NT2/D1 (cell line): ENCODE data around the gene INTS1.

ENCODE experiments used
- DNase-seq: peaks from one replicate; pipeline ENCODE4 v3.0.0-alpha.2; 2011; ENCODE audit warnings: low read depth, low spot score
- H3K27me3 ChIP-seq: 2 replicates; pipeline ENCODE4 v1.6.0; 2011; ENCODE audit warnings: mild to moderate bottlenecking; ENCODE audit not compliant: insufficient read length, insufficient read depth
- H3K36me3 ChIP-seq: 2 replicates; pipeline ENCODE4 v1.6.1; 2011; ENCODE audit warnings: mild to moderate bottlenecking, low read length, mixed read lengths; ENCODE audit not compliant: insufficient read depth, insufficient read length
- H3K4me1 ChIP-seq: 2 replicates; pipeline ENCODE4 v1.5.1; 2011; ENCODE audit not compliant: insufficient read depth, insufficient read length
- H3K4me3 ChIP-seq: 2 replicates; pipeline ENCODE4 v1.5.1; 2011; ENCODE audit warnings: low read depth; ENCODE audit not compliant: insufficient read length
- H3K9ac ChIP-seq: 2 replicates; pipeline ENCODE4 v1.6.0; 2011; ENCODE audit warnings: low read depth; ENCODE audit not compliant: insufficient read length
- H3K9me3 ChIP-seq: 2 replicates; pipeline ENCODE4 v1.5.1; 2011; ENCODE audit warnings: mild to moderate bottlenecking, low read length; ENCODE audit not compliant: insufficient read depth
- SUZ12 ChIP-seq: IDR thresholded peaks from 2 replicates; pipeline ENCODE4 v1.6.1; 2011; ENCODE audit not compliant: insufficient read length, insufficient read depth; ENCODE audit errors: extremely low read depth
- YY1 ChIP-seq: IDR thresholded peaks from 2 replicates; pipeline ENCODE4 v1.6.1; 2011; ENCODE audit not compliant: insufficient read length, insufficient read depth
- ZNF274 ChIP-seq: IDR thresholded peaks from 2 replicates; pipeline ENCODE4 v1.6.1; 2011; ENCODE audit warnings: mild to moderate bottlenecking, low read depth, low read length

The INTS1 gene

DNA sequence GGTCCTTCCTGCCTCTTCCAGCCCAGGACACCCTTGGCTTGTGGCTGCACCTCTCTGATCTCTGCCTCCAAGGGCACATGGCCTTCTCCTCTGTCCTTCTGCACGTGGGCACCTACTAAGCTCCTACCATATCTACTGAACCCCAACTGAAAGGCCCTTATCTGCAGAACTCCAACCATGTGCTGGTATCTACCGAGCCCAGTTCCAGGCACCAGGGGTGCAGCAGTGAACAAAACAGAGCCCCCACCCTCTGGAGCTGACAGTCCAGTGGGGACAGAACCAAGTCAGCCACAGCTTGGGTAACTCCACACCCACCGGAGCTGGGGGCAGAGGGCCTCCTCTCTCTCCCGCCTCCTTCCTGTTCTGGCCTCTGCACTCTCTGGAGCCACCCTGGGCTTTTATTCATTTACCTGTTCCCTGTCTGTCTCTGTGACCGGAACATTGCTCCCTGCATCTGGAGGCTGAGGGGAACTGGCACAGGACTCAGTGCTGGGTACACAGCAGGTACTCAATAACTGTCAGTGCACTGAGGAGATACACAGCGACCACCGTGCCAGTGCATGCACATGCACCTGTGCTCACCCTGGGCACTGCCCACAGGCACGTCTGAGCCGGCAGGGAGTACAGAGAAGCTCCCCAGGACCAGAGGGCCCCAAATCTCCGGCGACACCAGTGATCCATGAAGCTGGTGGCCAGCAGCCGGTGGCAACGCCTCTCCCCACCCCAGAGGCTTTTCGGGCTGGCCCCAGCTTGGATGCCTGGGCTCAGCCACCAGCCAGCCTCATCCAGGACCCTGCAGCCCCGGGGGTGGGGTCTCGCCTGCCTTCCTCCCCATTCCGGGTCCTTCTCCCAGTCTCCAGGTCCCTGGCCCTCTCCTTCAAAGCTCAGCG, 46.9 kb downstream of the INTS1 start:
- Histone ChIP-seq H3K36me3 (peaks cover 8% of the 10 kb centered on the region), H3K9me3 (no peaks in the 10 kb centered on the region), H3K9ac (peak overlapping the region; percentile 70), H3K4me1 (peaks cover 61% of the 10 kb centered on the region), H3K4me3 (no peak overlapping the region), H3K27me3 (no peaks in the 10 kb centered on the region)
- no peak for DNase-seq
- TF ChIP-seq ZNF274 (no peak), SUZ12 (no peak), YY1 (no peak)

DNA sequence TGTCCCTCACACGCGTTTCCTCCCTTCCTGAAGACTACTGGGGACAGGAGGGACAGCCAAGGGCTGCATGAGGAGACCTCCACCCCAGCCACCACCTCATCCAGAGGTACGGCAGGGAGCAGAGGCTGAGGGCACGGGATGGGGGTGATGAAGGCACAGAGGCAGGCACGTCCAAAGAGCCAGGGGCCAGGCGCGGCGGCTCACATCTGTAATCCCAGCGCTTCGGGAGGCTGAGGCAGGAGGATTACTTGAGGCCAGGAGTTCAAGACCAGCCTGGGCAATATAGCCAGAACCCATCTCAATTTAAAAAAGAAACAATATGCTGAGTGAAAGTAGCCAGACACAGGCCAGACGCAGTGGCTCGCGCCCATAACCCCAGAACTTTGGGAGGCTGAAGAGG, 48.2 kb downstream of the INTS1 start:
- Histone ChIP-seq H3K36me3 (peaks cover 11% of the 10 kb centered on the region), H3K9me3 (no peaks in the 10 kb centered on the region), H3K9ac (no peak overlapping the region), H3K27me3 (no peaks in the 10 kb centered on the region), H3K4me1 (peaks cover 53% of the 10 kb centered on the region), H3K4me3 (no peak overlapping the region)
- no peak for DNase-seq
- TF ChIP-seq YY1 (no peak), ZNF274 (no peak), SUZ12 (no peak)

DNA sequence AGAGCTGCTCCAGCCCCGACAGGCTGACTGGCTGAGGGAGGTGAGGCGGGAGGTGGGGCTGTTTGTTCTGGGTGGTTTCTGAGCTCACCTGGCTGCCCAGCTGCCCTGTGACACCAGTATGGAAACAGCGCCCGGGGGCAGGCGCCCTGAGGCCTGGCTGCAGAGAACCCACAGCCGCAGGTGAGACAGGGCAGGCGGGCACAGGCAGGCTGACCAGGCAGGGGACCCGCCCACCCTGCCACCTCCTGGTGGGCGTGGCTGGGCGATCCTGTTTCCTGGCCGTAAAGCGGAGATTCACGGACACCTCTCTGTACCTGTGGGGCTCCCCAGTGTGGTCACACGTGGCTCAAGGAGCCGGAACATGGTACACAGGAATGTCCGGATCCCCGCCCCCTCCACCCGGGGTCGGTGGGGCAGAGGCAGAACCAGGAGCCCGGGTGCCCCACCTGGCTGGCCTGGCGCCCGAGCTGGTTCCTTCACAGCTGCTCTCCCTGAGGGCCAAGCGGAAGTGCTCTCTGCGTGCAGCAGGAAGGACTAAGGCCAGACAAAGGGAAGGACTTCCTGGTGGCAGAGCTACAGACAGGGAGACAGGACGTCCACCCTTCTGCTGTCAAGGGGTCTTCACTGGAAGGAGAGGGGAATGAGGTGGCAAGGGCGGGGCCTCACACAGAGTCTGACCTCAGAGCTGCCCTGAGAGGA, 48.8 kb downstream of the INTS1 start:
- Histone ChIP-seq H3K9me3 (no peaks in the 10 kb centered on the region), H3K36me3 (peaks cover 11% of the 10 kb centered on the region), H3K4me1 (peaks cover 54% of the 10 kb centered on the region), H3K9ac (peak overlapping the region; percentile 56), H3K4me3 (no peak overlapping the region), H3K27me3 (no peaks in the 10 kb centered on the region)
- no peak for TF ChIP-seq SUZ12
- no peak for TF ChIP-seq YY1
- no peak for TF ChIP-seq ZNF274
- DNase-seq, result no peak

DNA sequence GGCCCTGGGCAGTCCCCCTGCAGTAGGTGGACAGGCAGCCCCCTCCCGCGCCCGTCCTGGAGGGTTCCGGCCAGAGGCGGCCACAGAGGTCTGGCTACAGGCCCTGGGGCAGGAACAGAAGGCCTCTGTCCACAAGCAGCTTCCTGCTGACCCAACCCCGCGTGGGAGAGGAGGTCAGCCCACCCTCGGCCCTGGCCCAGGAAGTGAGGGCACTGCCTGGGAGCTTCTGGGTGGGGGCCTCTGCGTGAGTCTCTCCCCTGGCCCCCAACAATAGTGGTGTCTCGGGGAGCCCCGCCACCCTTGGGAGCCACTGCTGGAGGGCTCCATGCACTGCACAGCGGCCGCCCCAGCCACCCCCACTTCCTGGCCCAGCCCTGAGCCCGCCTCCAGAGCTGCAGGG, 49.6 kb downstream of the INTS1 start:
- no peak for DNase-seq
- no peaks in the 10 kb centered on the region for H3K27me3 ChIP-seq
- peaks cover 19% of the 10 kb centered on the region for H3K36me3 ChIP-seq
- peak overlapping the region; percentile 56 for H3K9ac ChIP-seq
- no peak overlapping the region for H3K4me3 ChIP-seq
- TF ChIP-seq YY1 (no peak), SUZ12 (no peak), ZNF274 (no peak)
- no peaks in the 10 kb centered on the region for H3K9me3 ChIP-seq
- H3K4me1 ChIP-seq, result peaks cover 53% of the 10 kb centered on the region

DNA sequence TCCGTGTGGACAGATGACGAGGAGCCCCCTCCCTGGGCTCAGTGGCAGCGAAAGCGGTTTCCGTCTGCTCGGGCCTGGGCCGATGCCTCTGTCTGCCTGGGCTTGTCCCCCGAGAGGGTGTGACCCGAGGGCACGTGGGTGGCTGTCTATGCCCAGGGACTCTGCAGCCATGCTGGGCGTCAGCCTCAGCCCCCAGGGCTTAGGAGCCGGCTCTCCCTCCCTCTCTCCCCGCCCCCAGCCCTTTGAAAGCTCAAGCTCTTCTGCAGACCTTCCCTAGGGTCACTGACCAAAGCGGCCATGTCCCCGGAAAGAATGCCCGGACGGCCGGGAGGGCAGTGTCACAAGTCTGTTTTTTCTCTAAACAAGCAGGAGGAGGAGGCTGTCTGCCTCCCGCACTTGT, 52.0 kb downstream of the INTS1 start:
- TF ChIP-seq SUZ12, result no peak
- no peak for TF ChIP-seq ZNF274
- no peak for TF ChIP-seq YY1
- no peak overlapping the region for H3K4me3 ChIP-seq
- peaks cover 28% of the 10 kb centered on the region for H3K36me3 ChIP-seq
- no peaks in the 10 kb centered on the region for H3K9me3 ChIP-seq
- peak overlapping the region; percentile 32 for H3K9ac ChIP-seq
- peaks cover 42% of the 10 kb centered on the region for H3K4me1 ChIP-seq
- H3K27me3 ChIP-seq, result no peaks in the 10 kb centered on the region
- DNase-seq, result no peak

DNA sequence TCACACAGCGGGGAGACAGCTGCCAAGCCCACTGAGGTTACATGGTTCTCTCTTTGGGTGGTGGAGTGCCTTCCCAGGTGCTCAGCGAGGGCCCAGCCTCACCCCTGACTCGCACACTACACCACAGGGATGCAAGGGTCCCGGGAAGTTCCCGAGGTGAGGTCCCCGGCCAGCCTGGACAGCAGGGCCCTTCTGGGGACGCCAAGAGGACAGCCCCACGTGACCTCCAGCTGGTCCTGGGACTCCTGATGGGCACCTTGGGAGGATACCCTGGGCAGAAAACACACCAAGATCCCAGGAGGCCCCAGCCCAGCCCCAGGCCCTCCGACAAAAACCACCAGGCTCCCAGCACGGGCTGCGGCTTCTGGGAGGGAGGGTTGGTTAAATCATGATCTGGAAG, 53.2 kb downstream of the INTS1 start:
- H3K9ac ChIP-seq, result no peak overlapping the region
- no peak for TF ChIP-seq SUZ12
- no peak for TF ChIP-seq ZNF274
- no peak for TF ChIP-seq YY1
- H3K9me3 ChIP-seq, result no peaks in the 10 kb centered on the region
- H3K4me3 ChIP-seq, result no peak overlapping the region
- DNase-seq, result no peak
- H3K27me3 ChIP-seq, result no peaks in the 10 kb centered on the region
- peaks cover 37% of the 10 kb centered on the region for H3K4me1 ChIP-seq
- H3K36me3 ChIP-seq, result peaks cover 28% of the 10 kb centered on the region

DNA sequence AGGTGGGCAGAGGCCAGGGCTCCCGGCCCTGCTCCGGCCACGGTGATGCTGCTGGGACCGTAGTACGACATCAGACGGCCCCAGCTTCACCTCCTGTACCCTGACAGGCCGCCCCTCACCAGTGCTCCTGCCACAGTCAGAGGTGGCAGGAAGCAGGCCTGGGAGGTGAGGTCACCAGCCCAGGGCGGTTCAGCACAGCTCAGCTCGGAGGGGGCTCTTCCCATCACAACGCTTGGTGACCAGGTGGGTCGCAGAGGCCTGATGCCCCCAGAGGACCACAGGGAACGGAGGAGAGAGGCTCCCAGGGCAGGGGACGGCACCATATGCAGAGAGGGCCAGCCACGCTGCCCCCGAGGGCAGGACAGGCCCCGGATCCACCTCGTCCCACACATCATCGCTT, 53.8 kb downstream of the INTS1 start:
- H3K36me3 ChIP-seq, result peaks cover 28% of the 10 kb centered on the region
- H3K4me3 ChIP-seq, result no peak overlapping the region
- peak overlapping the region; percentile 6 for H3K9ac ChIP-seq
- no peaks in the 10 kb centered on the region for H3K9me3 ChIP-seq
- H3K4me1 ChIP-seq, result peaks cover 34% of the 10 kb centered on the region
- H3K27me3 ChIP-seq, result no peaks in the 10 kb centered on the region
- TF ChIP-seq SUZ12, result no peak
- no peak for TF ChIP-seq YY1
- TF ChIP-seq ZNF274, result no peak
- DNase-seq, result no peak
